Endodermal cell (in vitro differentiated cells): ENCODE measurements around the gene VSX2. TPM values are rescaled to one million over a fixed set of nuclear protein-coding genes. Genes with fewer than 3 reads are reported as not detected.

ENCODE experiments used
- DNase-seq: peaks from one replicate; pipeline ENCODE4 v3.0.0-alpha.2; 2017
- H3K27ac ChIP-seq: 2 replicates; pipeline ENCODE4 v1.5.1; 2013; ENCODE audit warnings: mild to moderate bottlenecking, low read depth, low read length, moderate library complexity
- H3K27me3 ChIP-seq: 2 replicates; pipeline ENCODE4 v1.6.1; 2013; ENCODE audit warnings: mild to moderate bottlenecking, low read length, moderate library complexity; ENCODE audit not compliant: insufficient read depth, control insufficient read depth, poor library complexity, severe bottlenecking
- H3K36me3 ChIP-seq: 2 replicates; pipeline ENCODE4 v1.7.0; 2013; ENCODE audit warnings: mild to moderate bottlenecking, low read length, moderate library complexity; ENCODE audit not compliant: control insufficient read depth, insufficient read depth
- H3K4me1 ChIP-seq: one replicate; pipeline ENCODE4 v1.7.0; 2013; ENCODE audit warnings: low read length; ENCODE audit not compliant: control insufficient read depth, insufficient read depth
- H3K4me3 ChIP-seq: 2 replicates; pipeline ENCODE4 v1.5.1; 2013; ENCODE audit warnings: mild to moderate bottlenecking, low read length, moderate library complexity
- H3K9ac ChIP-seq: 2 replicates; pipeline ENCODE4 v1.6.1; 2013; ENCODE audit warnings: mild to moderate bottlenecking, low read length, moderate library complexity; ENCODE audit not compliant: poor library complexity, severe bottlenecking; ENCODE audit errors: extremely low read depth
- H3K9me3 ChIP-seq: 2 replicates; pipeline ENCODE4 v1.6.1; 2013; ENCODE audit warnings: mild to moderate bottlenecking, low read length, moderate library complexity; ENCODE audit not compliant: control insufficient read depth
- H3K27ac Mint-ChIP-seq: 2 replicates; pipeline ENCODE4 v1.8.0; 2020; ENCODE audit warnings: mixed read lengths
- H3K27me3 Mint-ChIP-seq: 2 replicates; pipeline ENCODE4 v1.8.0; 2021; ENCODE audit warnings: mild to moderate bottlenecking, mixed read lengths; ENCODE audit not compliant: insufficient read depth
- H3K36me3 Mint-ChIP-seq: 2 replicates; pipeline ENCODE4 v1.8.0; 2020; ENCODE audit warnings: low read depth, mixed read lengths
- H3K4me1 Mint-ChIP-seq: 2 replicates; pipeline ENCODE4 v1.8.0; 2020; ENCODE audit warnings: mixed read lengths
- H3K4me3 Mint-ChIP-seq: 2 replicates; pipeline ENCODE4 v1.8.0; 2020; ENCODE audit warnings: mild to moderate bottlenecking, moderate library complexity, mixed read lengths
- H3K9me3 Mint-ChIP-seq: 2 replicates; pipeline ENCODE4 v1.8.0; 2020; ENCODE audit warnings: mild to moderate bottlenecking, mixed read lengths
- CTCF ChIP-seq: fragments of 200-600 bp; sonication (generic); conservative IDR thresholded peaks from 2 replicates; pipeline ENCODE4 v1.5.0; 2021; ENCODE audit warnings: antibody characterized with exemption, mild to moderate bottlenecking
- WGBS, 2 experiments: methylation state at CpG; one replicate each; pipeline versions ENCODE4 v1.1.5 to v1.1.7; 2013; ENCODE audit warnings: missing lambda C conversion rate in 2 of 2, mixed read lengths in 1 of 2; ENCODE audit not compliant: insufficient coverage in 1 of 2, insufficient read length in 1 of 2; 5-methylcytosine and 5-hydroxymethylcytosine counted together
- total RNA-seq, 2 donors: library from RNA; stranded (reverse); fragmentation: NEBNext Ultra II Directional in 1 of 2; extraction: Animal tissue kit (Norgen Biotek cat#: 25700) in 1 of 2; gene quantifications; 2 replicates in 1 of 2; 3 replicates in 1 of 2; pipeline ENCODE4 v1.2.1, GENCODE V29; 2021

Gene VSX2
- total RNA-seq, 2 donors from 2014 or later: not detected

GRCh38 chr14:74257941-74258763 is 18.9 kb downstream of the VSX2 start:
- H3K27me3 ChIP-seq: peaks cover 36% of the 10 kb centered on the region
- H3K27me3 Mint-ChIP-seq: peaks cover 55% of the 10 kb centered on the region
- peak overlapping the region; percentile 20 for H3K9ac ChIP-seq
- H3K27ac ChIP-seq: no peak overlapping the region
- H3K4me3 ChIP-seq: peak overlapping the region; percentile 83
- no peaks in the 10 kb centered on the region for H3K36me3 Mint-ChIP-seq
- no peaks in the 10 kb centered on the region for H3K36me3 ChIP-seq
- no peak overlapping the region for H3K27ac Mint-ChIP-seq
- H3K9me3 Mint-ChIP-seq: no peaks in the 10 kb centered on the region
- no peaks in the 10 kb centered on the region for H3K9me3 ChIP-seq
- no peak for DNase-seq
- no peaks in the 10 kb centered on the region for H3K4me1 Mint-ChIP-seq
- peak overlapping the region; percentile 56 for H3K4me3 Mint-ChIP-seq
- WGBS, 2 experiments: 7 to 12% methylated on average over 39 to 55 of the region's 56 CpGs
- TF ChIP-seq CTCF: no peak
- H3K4me1 ChIP-seq: no peaks in the 10 kb centered on the region

- no peaks in the 10 kb centered on the region for H3K9me3 Mint-ChIP-seq
- H3K4me3 Mint-ChIP-seq: peak overlapping the region; percentile 56
- no peaks in the 10 kb centered on the region for H3K36me3 ChIP-seq
- H3K9me3 ChIP-seq: no peaks in the 10 kb centered on the region
- no peaks in the 10 kb centered on the region for H3K36me3 Mint-ChIP-seq
- H3K4me3 ChIP-seq: peak overlapping the region; percentile 83
- no peaks in the 10 kb centered on the region for H3K4me1 ChIP-seq
- H3K4me1 Mint-ChIP-seq: no peaks in the 10 kb centered on the region
- WGBS, 2 experiments: 76% methylated on average over 3 of the region's 3 CpGs; no CpG with 5 or more reads in 1 of the 2 experiments
- no peak overlapping the region for H3K27ac Mint-ChIP-seq
- no peak overlapping the region for H3K27ac ChIP-seq
- H3K27me3 ChIP-seq: peaks cover 32% of the 10 kb centered on the region
- no peak overlapping the region for H3K9ac ChIP-seq
- DNase-seq: peak; percentile 52
- peaks cover 50% of the 10 kb centered on the region for H3K27me3 Mint-ChIP-seq
- TF ChIP-seq CTCF: no peak
Measured at GRCh38 chr14:74258764-74259035, 19.5 kb downstream of the VSX2 start.

DNA sequence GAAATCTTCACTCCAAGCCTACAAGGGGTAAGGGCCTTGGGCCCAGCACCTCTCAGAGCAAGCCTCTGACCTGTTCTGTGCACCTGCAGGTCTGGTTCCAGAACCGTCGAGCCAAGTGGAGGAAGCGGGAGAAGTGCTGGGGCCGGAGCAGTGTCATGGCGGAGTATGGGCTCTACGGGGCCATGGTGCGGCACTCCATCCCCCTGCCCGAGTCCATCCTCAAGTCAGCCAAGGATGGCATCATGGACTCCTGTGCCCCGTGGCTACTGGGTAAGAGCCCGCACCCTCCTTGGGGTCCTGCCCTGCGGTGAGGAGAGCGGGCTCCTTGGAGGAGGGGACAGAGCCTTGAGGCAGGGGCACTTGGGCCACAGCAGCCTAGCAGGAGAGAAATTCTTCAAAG is 20.3 kb downstream of the VSX2 start:
- H3K27ac Mint-ChIP-seq: no peak overlapping the region
- Histone ChIP-seq H3K4me1 (no peaks in the 10 kb centered on the region), H3K27me3 (peaks cover 32% of the 10 kb centered on the region), H3K4me3 (no peak overlapping the region), H3K36me3 (no peaks in the 10 kb centered on the region), H3K9ac (no peak overlapping the region), H3K27ac (no peak overlapping the region), H3K9me3 (no peaks in the 10 kb centered on the region)
- WGBS, 2 experiments: 94 to 99% methylated on average over 11 to 12 of the region's 12 CpGs
- no peak overlapping the region for H3K4me3 Mint-ChIP-seq
- TF ChIP-seq CTCF: no peak
- peaks cover 47% of the 10 kb centered on the region for H3K27me3 Mint-ChIP-seq
- H3K36me3 Mint-ChIP-seq: no peaks in the 10 kb centered on the region
- peak; percentile 47 for DNase-seq
- no peaks in the 10 kb centered on the region for H3K4me1 Mint-ChIP-seq
- H3K9me3 Mint-ChIP-seq: no peaks in the 10 kb centered on the region
